NCI-H1048 (cell line): ENCODE data around the gene SNAPC1.
"Not testable (repeated sequence)": the region's sequence is repeated elsewhere in the genome, so short reads cannot be mapped to it uniquely, and the experiment has no call there.

Source experiments
- DNase-seq: peaks from one replicate; lab custom pipeline; 2025; lab: John Stamatoyannopoulos, UW

SNAPC1 gene

GRCh38 chr14:61761959-61762786, at the start of gene SNAPC1:
SNAPC1 (plus strand) TSS chr14:61762420; CDS start chr14:61762461, 41 bp downstream.
- peak; percentile 92 for DNase-seq

- no peak for DNase-seq
Measured at GRCh38 chr14:61713724-61714437, 48.3 kb upstream of the SNAPC1 start.

- DNase-seq = no peak
Measured at GRCh38 chr14:61716956-61717355, 45.3 kb upstream of the SNAPC1 start.

GRCh38 chr14:61718039-61718438, 44.2 kb upstream of the SNAPC1 start:
- DNase-seq = no peak

GRCh38 chr14:61719344-61720293, 42.6 kb upstream of the SNAPC1 start:
- DNase-seq = no peak

GRCh38 chr14:61720294-61720661, 41.9 kb upstream of the SNAPC1 start:
- no peak for DNase-seq

- DNase-seq = no peak
Measured at GRCh38 chr14:61720741-61721140, 41.5 kb upstream of the SNAPC1 start.

- DNase-seq = no peak
Measured at GRCh38 chr14:61724133-61724532, 38.1 kb upstream of the SNAPC1 start.

- no peak for DNase-seq
Measured at GRCh38 chr14:61726778-61727658, 35.2 kb upstream of the SNAPC1 start.

- no peak for DNase-seq
Measured at GRCh38 chr14:61730756-61731373, 31.4 kb upstream of the SNAPC1 start.

GRCh38 chr14:61733972-61734371, 28.2 kb upstream of the SNAPC1 start:
- no peak for DNase-seq

- no peak for DNase-seq
Measured at GRCh38 chr14:61736751-61737150, 25.5 kb upstream of the SNAPC1 start.

GRCh38 chr14:61737915-61738314, 24.3 kb upstream of the SNAPC1 start:
- DNase-seq = no peak

- DNase-seq = no peak
Measured at GRCh38 chr14:61739133-61739532, 23.1 kb upstream of the SNAPC1 start.

GRCh38 chr14:61742371-61742770, 19.8 kb upstream of the SNAPC1 start:
- DNase-seq = no peak

- DNase-seq = no peak
Measured at GRCh38 chr14:61744238-61744637, 18.0 kb upstream of the SNAPC1 start.

GRCh38 chr14:61746346-61746745, 15.9 kb upstream of the SNAPC1 start:
- DNase-seq = not testable (repeated sequence)

- DNase-seq = no peak
Measured at GRCh38 chr14:61746881-61747280, 15.3 kb upstream of the SNAPC1 start.

- DNase-seq = no peak
Measured at GRCh38 chr14:61747342-61747741, 14.9 kb upstream of the SNAPC1 start.

- no peak for DNase-seq
Measured at GRCh38 chr14:61749264-61749663, 13.0 kb upstream of the SNAPC1 start.

GRCh38 chr14:61749867-61750266, 12.4 kb upstream of the SNAPC1 start:
- DNase-seq = no peak
